GM12874 (cell line): ENCODE measurements around the gene CLTC.

Experiments
- TF ChIP-seq, protein P1 (sequence below): IDR thresholded peaks from 2 replicates; pipeline ENCODE4 v1.5.1; 2011; ENCODE audit warnings: low read depth, mild to moderate bottlenecking, control low read depth, low read length, moderate library complexity; ENCODE audit not compliant: insufficient read depth

The CLTC gene

DNA sequence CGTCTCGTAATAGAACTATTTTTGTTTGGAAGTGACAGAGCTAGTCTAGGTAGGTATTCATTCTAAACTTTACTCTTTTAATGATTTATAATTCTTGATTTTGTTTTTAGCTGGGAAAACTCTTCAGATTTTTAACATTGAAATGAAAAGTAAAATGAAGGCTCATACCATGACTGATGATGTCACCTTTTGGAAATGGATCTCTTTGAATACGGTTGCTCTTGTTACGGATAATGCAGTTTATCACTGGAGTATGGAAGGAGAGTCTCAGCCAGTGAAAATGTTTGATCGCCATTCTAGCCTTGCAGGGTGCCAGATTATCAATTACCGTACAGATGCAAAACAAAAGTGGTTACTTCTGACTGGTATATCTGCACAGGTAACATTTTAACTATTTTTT, 27.6 kb downstream of the CLTC start:
- TF ChIP-seq, protein P1, sequence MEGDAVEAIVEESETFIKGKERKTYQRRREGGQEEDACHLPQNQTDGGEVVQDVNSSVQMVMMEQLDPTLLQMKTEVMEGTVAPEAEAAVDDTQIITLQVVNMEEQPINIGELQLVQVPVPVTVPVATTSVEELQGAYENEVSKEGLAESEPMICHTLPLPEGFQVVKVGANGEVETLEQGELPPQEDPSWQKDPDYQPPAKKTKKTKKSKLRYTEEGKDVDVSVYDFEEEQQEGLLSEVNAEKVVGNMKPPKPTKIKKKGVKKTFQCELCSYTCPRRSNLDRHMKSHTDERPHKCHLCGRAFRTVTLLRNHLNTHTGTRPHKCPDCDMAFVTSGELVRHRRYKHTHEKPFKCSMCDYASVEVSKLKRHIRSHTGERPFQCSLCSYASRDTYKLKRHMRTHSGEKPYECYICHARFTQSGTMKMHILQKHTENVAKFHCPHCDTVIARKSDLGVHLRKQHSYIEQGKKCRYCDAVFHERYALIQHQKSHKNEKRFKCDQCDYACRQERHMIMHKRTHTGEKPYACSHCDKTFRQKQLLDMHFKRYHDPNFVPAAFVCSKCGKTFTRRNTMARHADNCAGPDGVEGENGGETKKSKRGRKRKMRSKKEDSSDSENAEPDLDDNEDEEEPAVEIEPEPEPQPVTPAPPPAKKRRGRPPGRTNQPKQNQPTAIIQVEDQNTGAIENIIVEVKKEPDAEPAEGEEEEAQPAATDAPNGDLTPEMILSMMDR = no peak

- TF ChIP-seq, protein P1 = no peak
These were observed 30.2 kb downstream of the CLTC start for GRCh38 chr17:59649886-59650285.

DNA sequence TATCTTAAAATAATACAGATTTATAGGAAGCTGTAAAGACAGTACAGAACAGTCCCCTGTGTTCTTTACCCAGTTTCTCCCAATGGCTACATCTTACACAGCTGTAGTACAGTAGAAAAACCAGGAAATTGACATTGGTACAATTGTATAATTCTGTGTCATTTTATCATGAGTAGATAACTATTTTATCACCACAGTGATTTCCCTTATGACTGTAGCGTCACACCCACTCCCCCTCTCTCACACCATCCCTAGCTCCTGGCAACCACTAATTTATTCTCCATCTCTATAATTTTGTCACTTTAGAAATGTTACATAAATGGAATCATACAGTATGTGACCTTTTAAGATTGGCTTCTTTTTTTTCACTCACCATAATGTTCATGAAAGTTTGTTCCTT, 30.9 kb downstream of the CLTC start:
- TF ChIP-seq, protein P1 = no peak

DNA sequence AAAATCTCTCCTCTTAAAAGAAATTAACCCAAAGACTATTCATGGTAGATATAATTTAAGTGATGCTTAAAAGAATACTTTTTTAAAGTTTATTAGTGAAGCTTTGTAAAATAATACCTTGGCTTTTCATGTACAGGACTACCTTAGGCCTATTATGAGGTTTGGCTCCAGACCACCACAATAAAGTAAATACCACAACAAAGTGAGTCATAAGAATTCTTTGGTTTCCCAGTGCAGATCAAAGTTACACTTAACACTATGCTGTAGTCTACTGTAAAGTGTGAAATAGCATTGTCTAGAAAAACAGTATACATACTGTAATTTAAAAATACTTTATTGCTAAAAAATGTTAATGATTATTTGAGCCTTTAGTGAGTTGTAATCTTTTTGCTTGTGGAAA, 31.7 kb downstream of the CLTC start:
- TF ChIP-seq, protein P1 = no peak

DNA sequence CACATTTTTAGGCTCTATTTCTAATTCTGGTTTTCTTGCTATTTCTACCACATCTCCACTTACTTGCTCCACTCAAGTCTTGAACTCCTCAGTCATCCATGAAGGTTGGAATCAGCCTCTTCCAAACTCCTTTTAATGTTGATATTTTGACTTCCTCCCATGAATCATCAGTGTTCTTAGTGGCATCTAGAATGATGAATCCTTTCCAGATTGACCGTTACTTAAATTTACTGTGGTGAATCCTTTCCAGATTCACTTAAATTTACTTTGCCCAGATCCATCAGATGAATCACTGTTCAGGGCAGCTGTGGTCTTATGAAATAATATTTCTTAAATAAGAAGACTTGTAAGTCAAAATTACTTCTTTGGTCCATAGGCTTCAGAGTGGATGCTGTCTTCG, 32.4 kb downstream of the CLTC start:
- TF ChIP-seq, protein P1 = no peak

GRCh38 chr17:59666235-59666634, 46.5 kb downstream of the CLTC start:
- TF ChIP-seq, protein P1 = no peak

- TF ChIP-seq, protein P1 = no peak
These were observed 49.1 kb downstream of the CLTC start for GRCh38 chr17:59668816-59669215.

DNA sequence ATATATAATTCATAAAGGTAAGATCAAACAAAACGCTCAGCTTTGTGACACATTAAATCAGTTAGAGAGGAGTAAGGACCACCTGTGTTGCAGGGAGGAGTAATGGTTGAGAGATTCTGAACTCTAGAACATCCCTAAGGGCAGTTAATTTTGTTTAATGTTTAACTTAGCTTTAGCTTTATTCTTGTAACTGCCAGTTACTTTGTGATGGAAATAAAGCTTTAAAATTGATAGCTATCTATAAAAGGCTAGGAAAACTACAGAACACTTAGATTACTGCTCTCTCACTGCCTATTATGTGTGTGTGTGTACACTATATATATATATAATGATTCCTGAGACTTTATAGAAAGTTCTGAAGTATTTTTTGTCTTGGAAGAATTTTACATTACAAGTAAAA, 49.7 kb downstream of the CLTC start:
- TF ChIP-seq, protein P1 = no peak
